ENCODE results near the gene NTRK1.

GRCh38 chr1:156874142-156874541 lies 13.5 kb downstream of the NTRK1 start:
- TF ChIP-seq, protein P1, sequence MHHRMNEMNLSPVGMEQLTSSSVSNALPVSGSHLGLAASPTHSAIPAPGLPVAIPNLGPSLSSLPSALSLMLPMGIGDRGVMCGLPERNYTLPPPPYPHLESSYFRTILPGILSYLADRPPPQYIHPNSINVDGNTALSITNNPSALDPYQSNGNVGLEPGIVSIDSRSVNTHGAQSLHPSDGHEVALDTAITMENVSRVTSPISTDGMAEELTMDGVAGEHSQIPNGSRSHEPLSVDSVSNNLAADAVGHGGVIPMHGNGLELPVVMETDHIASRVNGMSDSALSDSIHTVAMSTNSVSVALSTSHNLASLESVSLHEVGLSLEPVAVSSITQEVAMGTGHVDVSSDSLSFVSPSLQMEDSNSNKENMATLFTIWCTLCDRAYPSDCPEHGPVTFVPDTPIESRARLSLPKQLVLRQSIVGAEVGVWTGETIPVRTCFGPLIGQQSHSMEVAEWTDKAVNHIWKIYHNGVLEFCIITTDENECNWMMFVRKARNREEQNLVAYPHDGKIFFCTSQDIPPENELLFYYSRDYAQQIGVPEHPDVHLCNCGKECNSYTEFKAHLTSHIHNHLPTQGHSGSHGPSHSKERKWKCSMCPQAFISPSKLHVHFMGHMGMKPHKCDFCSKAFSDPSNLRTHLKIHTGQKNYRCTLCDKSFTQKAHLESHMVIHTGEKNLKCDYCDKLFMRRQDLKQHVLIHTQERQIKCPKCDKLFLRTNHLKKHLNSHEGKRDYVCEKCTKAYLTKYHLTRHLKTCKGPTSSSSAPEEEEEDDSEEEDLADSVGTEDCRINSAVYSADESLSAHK (tag by site-specific recombination; IDR thresholded peaks at IDR 0.05) = no peak
- no peak for TF ChIP-seq KLF16 (tag by site-specific recombination; IDR thresholded peaks at IDR 0.05)
- no peak for TF ChIP-seq ZNF488 (tag by site-specific recombination; IDR thresholded peaks at IDR 0.05)
- TF ChIP-seq BCL11A (tag by site-specific recombination; IDR thresholded peaks at IDR 0.05; ENCODE audit: low read depth) = no peak
- no peak for TF ChIP-seq ZNF792 (tag by site-specific recombination; IDR thresholded peaks at IDR 0.05)
- no peak for TF ChIP-seq ZSCAN16 (tag by site-specific recombination; IDR thresholded peaks at IDR 0.05)
- TF ChIP-seq SALL2 (tag by site-specific recombination; IDR thresholded peaks at IDR 0.05; ENCODE audit: borderline replicate concordance) = no peak

Data from HEK293 (cell line).